ENCODE data around the gene KLHDC7A.

Gene KLHDC7A

GRCh38 chr1:18511149-18511873, 30.6 kb downstream of the KLHDC7A start:
- no peak for DNase-seq

GRCh38 chr1:18511874-18512150, 31.1 kb downstream of the KLHDC7A start:
- no peak for DNase-seq

- DNase-seq = no peak
Measured at GRCh38 chr1:18512883-18513282, 32.2 kb downstream of the KLHDC7A start.

GRCh38 chr1:18513995-18514394, 33.3 kb downstream of the KLHDC7A start:
- no peak for DNase-seq

GRCh38 chr1:18515120-18515667, 34.5 kb downstream of the KLHDC7A start:
- no peak for DNase-seq

GRCh38 chr1:18516473-18516872, 35.7 kb downstream of the KLHDC7A start:
- no peak for DNase-seq

- DNase-seq = no peak
Measured at GRCh38 chr1:18526436-18527275, 45.9 kb downstream of the KLHDC7A start.

GRCh38 chr1:18527514-18527913, 46.8 kb downstream of the KLHDC7A start:
- DNase-seq = no peak

GRCh38 chr1:18527921-18528320, 47.2 kb downstream of the KLHDC7A start:
- DNase-seq = no peak

- no peak for DNase-seq
Measured at GRCh38 chr1:18528616-18529015, 47.9 kb downstream of the KLHDC7A start.

GRCh38 chr1:18529714-18530113, 49.0 kb downstream of the KLHDC7A start:
- DNase-seq = no peak

- peak; percentile 14 for DNase-seq
Measured at GRCh38 chr1:18530587-18531502, 50.1 kb downstream of the KLHDC7A start.

GRCh38 chr1:18531503-18531845, 50.7 kb downstream of the KLHDC7A start:
- DNase-seq = no peak

- DNase-seq = no peak
Measured at GRCh38 chr1:18532390-18533170, 51.9 kb downstream of the KLHDC7A start.

GRCh38 chr1:18533259-18533658, 52.5 kb downstream of the KLHDC7A start:
- DNase-seq = no peak

- DNase-seq = no peak
Measured at GRCh38 chr1:18534810-18535205, 54.1 kb downstream of the KLHDC7A start.
